ENCODE measurements around the gene AJAP1. TPM values are rescaled to one million over a fixed set of nuclear protein-coding genes. Genes with fewer than 3 reads are reported as not detected.

AJAP1 gene
- total RNA-seq, 3 donors from 2014 or later, result 0.16 to 0.66 (median 0.44) TPM

GRCh38 chr1:4661595-4661917 lies 7.1 kb downstream of the AJAP1 start:
- Histone ChIP-seq H3K27me3 (peaks cover 0 to 35% of the 10 kb centered on the region in 2 donors), H3K4me3 (no peak overlapping the region), H3K27ac (no peak overlapping the region), H3K4me1 (no peaks in the 10 kb centered on the region), H3K9me3 (no peaks in the 10 kb centered on the region), H3K36me3 (no peaks in the 10 kb centered on the region)
- no peak for DNase-seq (ENCODE audit: low spot score in 2 of 2)
- intact Hi-C loops (cut with DNase I; ENCODE audit: low total_unique reads), result no loop called here
- no peak for TF ChIP-seq POLR2A (IDR thresholded peaks at IDR 0.05)
- TF ChIP-seq POLR2AphosphoS5 (IDR thresholded peaks at IDR 0.05), result no peak
- TF ChIP-seq CTCF (IDR thresholded peaks at IDR 0.05), result no peak

GRCh38 chr1:4662168-4662567 lies 7.8 kb downstream of the AJAP1 start:
- H3K9me3 ChIP-seq, result no peaks in the 10 kb centered on the region
- intact Hi-C loops (cut with DNase I; ENCODE audit: low total_unique reads), result no loop called here
- peaks cover 0 to 31% of the 10 kb centered on the region in 2 donors for H3K27me3 ChIP-seq
- DNase-seq (ENCODE audit: low spot score in 2 of 2), result no peak
- no peak overlapping the region for H3K4me3 ChIP-seq
- TF ChIP-seq POLR2AphosphoS5 (IDR thresholded peaks at IDR 0.05) (no peak), CTCF (IDR thresholded peaks at IDR 0.05) (no peak), POLR2A (IDR thresholded peaks at IDR 0.05) (no peak)
- no peaks in the 10 kb centered on the region for H3K36me3 ChIP-seq
- no peak overlapping the region for H3K27ac ChIP-seq
- H3K4me1 ChIP-seq, result no peaks in the 10 kb centered on the region

GRCh38 chr1:4662723-4663122 lies 8.3 kb downstream of the AJAP1 start:
- intact Hi-C loops (cut with DNase I; ENCODE audit: low total_unique reads), result no loop called here
- Histone ChIP-seq H3K27me3 (peaks cover 0 to 28% of the 10 kb centered on the region in 2 donors), H3K36me3 (no peaks in the 10 kb centered on the region), H3K27ac (no peak overlapping the region), H3K4me1 (no peaks in the 10 kb centered on the region), H3K4me3 (no peak overlapping the region), H3K9me3 (no peaks in the 10 kb centered on the region)
- no peak for DNase-seq (ENCODE audit: low spot score in 2 of 2)
- TF ChIP-seq POLR2AphosphoS5 (IDR thresholded peaks at IDR 0.05) (no peak), CTCF (IDR thresholded peaks at IDR 0.05) (no peak), POLR2A (IDR thresholded peaks at IDR 0.05) (no peak)

GRCh38 chr1:4664095-4664494 lies 9.7 kb downstream of the AJAP1 start:
- Histone ChIP-seq H3K4me3 (no peak overlapping the region), H3K4me1 (no peaks in the 10 kb centered on the region), H3K27ac (no peak overlapping the region), H3K27me3 (peaks cover 2 to 22% of the 10 kb centered on the region in 2 donors), H3K36me3 (no peaks in the 10 kb centered on the region), H3K9me3 (no peaks in the 10 kb centered on the region)
- intact Hi-C loops (cut with DNase I; ENCODE audit: low total_unique reads), result no loop called here
- no peak for DNase-seq (ENCODE audit: low spot score in 2 of 2)
- no peak for TF ChIP-seq POLR2A (IDR thresholded peaks at IDR 0.05)
- TF ChIP-seq POLR2AphosphoS5 (IDR thresholded peaks at IDR 0.05), result no peak
- no peak for TF ChIP-seq CTCF (IDR thresholded peaks at IDR 0.05)

- no peaks in the 10 kb centered on the region for H3K9me3 ChIP-seq
- TF ChIP-seq CTCF (IDR thresholded peaks at IDR 0.05), result no peak
- TF ChIP-seq POLR2A (IDR thresholded peaks at IDR 0.05), result no peak
- no peak for TF ChIP-seq POLR2AphosphoS5 (IDR thresholded peaks at IDR 0.05)
- no peaks in the 10 kb centered on the region for H3K4me1 ChIP-seq
- H3K4me3 ChIP-seq, result no peak overlapping the region
- no peak for DNase-seq (ENCODE audit: low spot score in 2 of 2)
- intact Hi-C loops (cut with DNase I; ENCODE audit: low total_unique reads), result no loop called here
- no peaks in the 10 kb centered on the region for H3K36me3 ChIP-seq
- H3K27ac ChIP-seq, result no peak overlapping the region
- H3K27me3 ChIP-seq, result peaks cover 2 to 17% of the 10 kb centered on the region in 2 donors
Observed at GRCh38 chr1:4664606-4665005, 10.2 kb downstream of the AJAP1 start.

Data from breast epithelium (tissue), 4 donors.